Activated CD8-positive, alpha-beta T cell treated with anti-CD3 and anti-CD28 coated beads for 36 hours (primary cell): ENCODE results near the gene TMX2. TPM values are rescaled to one million over a fixed set of nuclear protein-coding genes. Genes with fewer than 3 reads are reported as not detected.

Experiments used
- ATAC-seq: fragments of 200-7000 bp; cut with Tn5 transposase; one replicate; pipeline ENCODE4 v1.10.0; 2021; ENCODE audit warnings: mild to moderate bottlenecking, moderate library complexity
- CTCF ChIA-PET: fragments of 350-600 bp; sonication (Branson Sonifier 250); formaldehyde crosslinking; loops from one replicate; lab custom pipeline; 2021; ENCODE audit warnings: antibody characterized with exemption; lab: Charles Lee
- POLR2A ChIA-PET: fragments of 350-600 bp; sonication (Branson Sonifier 250); formaldehyde crosslinking; loops from one replicate; lab custom pipeline; 2021; ENCODE audit warnings: antibody characterized with exemption; lab: Charles Lee
- DNase-seq: peaks from one replicate; pipeline ENCODE4 v3.0.0-alpha.2; 2020
- H3K27ac Mint-ChIP-seq: one replicate; pipeline ENCODE4 v1.8.0; 2021; ENCODE audit warnings: mild to moderate bottlenecking, mixed read lengths
- H3K27me3 Mint-ChIP-seq: one replicate; pipeline ENCODE4 v1.8.0; 2021; ENCODE audit warnings: mixed read lengths
- H3K36me3 Mint-ChIP-seq: one replicate; pipeline ENCODE4 v1.8.0; 2021; ENCODE audit warnings: low read depth, mixed read lengths
- H3K4me1 Mint-ChIP-seq: one replicate; pipeline ENCODE4 v1.8.0; 2021; ENCODE audit warnings: low read depth, mixed read lengths
- H3K4me3 Mint-ChIP-seq: one replicate; pipeline ENCODE4 v1.8.0; 2021; ENCODE audit warnings: mild to moderate bottlenecking, moderate library complexity, mixed read lengths
- H3K9me3 Mint-ChIP-seq: one replicate; pipeline ENCODE4 v1.8.0; 2021; ENCODE audit warnings: mixed read lengths
- intact Hi-C: fragments of 100-400 bp; cut with micrococcal nuclease; formaldehyde crosslinking; loops from one replicate; pipeline ENCODE4 v1.10.0; 2022
- total RNA-seq, 2 experiments: library from RNA; stranded (reverse); gene quantifications; one replicate each; pipeline ENCODE4 v1.2.3, GENCODE V29; 2021
- TF ChIP-seq, protein P1 (sequence below): fragments of 200-600 bp; IDR thresholded peaks from one replicate; pipeline ENCODE4 v1.8.0; 2022; ENCODE audit warnings: antibody characterized with exemption, mild to moderate bottlenecking

The TMX2 gene
- 10 to 100 TPM; 53.1 to 58.6 TPM for total RNA-seq

DNA sequence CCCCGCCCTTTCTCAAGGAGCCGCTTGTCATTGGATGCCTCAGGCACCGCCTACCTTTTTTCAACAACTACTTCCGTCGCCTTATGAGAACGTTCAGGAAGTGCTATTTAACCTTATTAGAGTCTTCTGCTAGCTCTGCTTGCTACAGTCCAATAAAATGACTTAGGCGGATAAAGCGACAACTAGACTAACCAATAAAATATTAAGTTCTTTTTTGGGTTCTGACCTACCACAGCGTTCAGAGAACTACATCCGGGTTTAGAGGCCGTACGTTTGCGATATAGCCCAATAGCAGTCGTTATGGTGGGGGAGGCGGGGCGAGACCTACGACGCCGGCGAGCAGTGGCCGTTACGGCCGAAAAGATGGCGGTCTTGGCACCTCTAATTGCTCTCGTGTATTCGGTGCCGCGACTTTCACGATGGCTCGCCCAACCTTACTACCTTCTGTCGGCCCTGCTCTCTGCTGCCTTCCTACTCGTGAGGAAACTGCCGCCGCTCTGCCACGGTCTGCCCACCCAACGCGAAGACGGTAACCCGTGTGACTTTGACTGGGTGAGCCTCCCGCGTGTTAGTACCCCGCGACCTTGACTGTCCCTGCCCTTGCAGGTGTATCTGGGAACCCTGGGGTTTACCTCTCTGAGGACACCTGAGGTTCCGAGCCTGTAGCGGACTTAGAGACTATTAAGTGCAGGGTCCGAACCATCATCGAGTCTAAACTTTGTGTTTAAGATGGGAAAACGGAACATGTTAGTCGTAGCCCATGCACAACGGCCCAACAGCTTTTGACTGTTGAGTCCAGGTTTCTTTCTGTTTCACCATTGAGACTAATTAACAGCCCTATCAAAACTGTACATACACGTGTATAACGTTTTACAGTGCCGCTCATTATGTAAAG is at the start of gene TMX2:
Gene TMX2 (plus strand): TSS at position 338 of the 895 bp plus-strand sequence. CDS start 26 bp downstream, at position 364.
- ChIA-PET CTCF (interaction anchor here (1.4 to 3.0 kb wide), 2 partner anchors 88 to 89 kb away, joined by 5 to 18 read pairs; no protein-coding TSS in a partner anchor), POLR2A (interaction anchor here (1.0 to 2.0 kb wide), 6 partner anchors 9 to 145 kb away, joined by 4 to 8 read pairs (median 5); partner anchors contain the start of genes SELENOH and UBE2L6)
- ATAC-seq, result peak; percentile 91
- TF ChIP-seq, protein P1, sequence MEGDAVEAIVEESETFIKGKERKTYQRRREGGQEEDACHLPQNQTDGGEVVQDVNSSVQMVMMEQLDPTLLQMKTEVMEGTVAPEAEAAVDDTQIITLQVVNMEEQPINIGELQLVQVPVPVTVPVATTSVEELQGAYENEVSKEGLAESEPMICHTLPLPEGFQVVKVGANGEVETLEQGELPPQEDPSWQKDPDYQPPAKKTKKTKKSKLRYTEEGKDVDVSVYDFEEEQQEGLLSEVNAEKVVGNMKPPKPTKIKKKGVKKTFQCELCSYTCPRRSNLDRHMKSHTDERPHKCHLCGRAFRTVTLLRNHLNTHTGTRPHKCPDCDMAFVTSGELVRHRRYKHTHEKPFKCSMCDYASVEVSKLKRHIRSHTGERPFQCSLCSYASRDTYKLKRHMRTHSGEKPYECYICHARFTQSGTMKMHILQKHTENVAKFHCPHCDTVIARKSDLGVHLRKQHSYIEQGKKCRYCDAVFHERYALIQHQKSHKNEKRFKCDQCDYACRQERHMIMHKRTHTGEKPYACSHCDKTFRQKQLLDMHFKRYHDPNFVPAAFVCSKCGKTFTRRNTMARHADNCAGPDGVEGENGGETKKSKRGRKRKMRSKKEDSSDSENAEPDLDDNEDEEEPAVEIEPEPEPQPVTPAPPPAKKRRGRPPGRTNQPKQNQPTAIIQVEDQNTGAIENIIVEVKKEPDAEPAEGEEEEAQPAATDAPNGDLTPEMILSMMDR, result no peak
- H3K9me3 Mint-ChIP-seq, result no peaks in the 10 kb centered on the region
- H3K4me3 Mint-ChIP-seq, result peak within 1 kb of the TSS; percentile 85
- H3K27ac Mint-ChIP-seq, result peak within 1 kb of the TSS; percentile 90
- peak; percentile 97 for DNase-seq
- H3K36me3 Mint-ChIP-seq, result peaks cover 19% of the 10 kb centered on the region
- H3K4me1 Mint-ChIP-seq, result peaks cover 46% of the 10 kb centered on the region
- no peaks in the 10 kb centered on the region for H3K27me3 Mint-ChIP-seq
- intact Hi-C loops, result loop anchor here (1.0 to 5.0 kb wide), 2 partner anchors 29 to 45 kb away; partner anchors contain the start of genes SELENOH and ZDHHC5

DNA sequence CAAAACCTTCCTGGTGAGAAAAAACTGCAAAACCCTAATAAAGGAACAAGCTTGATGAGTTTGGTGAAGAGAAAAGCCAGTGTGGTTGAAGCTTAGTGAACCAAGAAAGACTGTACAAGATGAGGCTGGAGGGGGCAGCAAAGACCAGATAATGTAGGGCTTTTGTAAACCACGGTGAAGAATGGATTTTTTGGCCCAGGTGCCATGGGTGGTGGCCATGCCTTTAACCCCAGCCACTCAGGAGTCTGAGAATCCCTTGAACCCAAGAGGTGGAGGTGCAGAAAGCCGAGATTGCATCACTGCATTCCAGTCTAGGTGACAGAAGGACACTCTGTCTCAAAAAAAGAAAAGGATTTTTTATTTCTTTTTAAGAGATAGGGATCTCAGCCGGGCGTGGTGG is 49.5 kb upstream of the TMX2 start:
- no peaks in the 10 kb centered on the region for H3K27me3 Mint-ChIP-seq
- no peak overlapping the region for H3K4me3 Mint-ChIP-seq
- DNase-seq, result peak; percentile 40

DNA sequence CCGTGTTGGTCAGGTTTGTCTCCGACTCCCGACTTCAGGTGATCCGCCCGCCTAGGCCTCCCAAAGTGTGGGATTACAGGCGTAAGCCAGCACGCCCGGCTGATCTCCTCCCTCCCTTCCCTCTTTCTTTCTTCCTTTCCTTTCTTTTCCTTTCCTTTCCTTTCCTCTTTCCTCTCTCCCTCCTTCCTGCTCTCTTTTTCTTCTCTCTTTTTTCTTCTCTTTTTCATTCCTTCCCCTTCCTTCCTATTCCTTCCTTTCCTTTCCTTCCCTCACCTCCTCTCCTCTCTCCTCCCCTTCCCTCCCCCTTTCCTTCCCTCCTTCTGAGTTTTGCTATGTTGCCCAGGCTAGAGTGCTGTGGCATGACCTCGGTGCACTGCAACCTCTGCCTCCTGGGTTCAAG is 48.4 kb upstream of the TMX2 start:
- intact Hi-C loops, result loop anchor here (10.0 kb wide), 1 partner anchor 911 kb away; the partner anchor contains the start of genes LPXN and ZFP91
- no peak overlapping the region for H3K27ac Mint-ChIP-seq
- peaks cover 28% of the 10 kb centered on the region for H3K4me1 Mint-ChIP-seq
- DNase-seq (no peak), ATAC-seq (no peak)
- H3K27me3 Mint-ChIP-seq, result no peaks in the 10 kb centered on the region
- CTCF ChIA-PET, result no interaction called here
- POLR2A ChIA-PET, result no interaction called here
- TF ChIP-seq, protein P1, result no peak
- H3K4me3 Mint-ChIP-seq, result no peak overlapping the region
- H3K9me3 Mint-ChIP-seq, result no peaks in the 10 kb centered on the region
- peaks cover 31% of the 10 kb centered on the region for H3K36me3 Mint-ChIP-seq

More for the DNA sequence above, 49.5 kb upstream of the TMX2 start:
- no peaks in the 10 kb centered on the region for H3K9me3 Mint-ChIP-seq
- no peak for ATAC-seq
- POLR2A ChIA-PET, result interaction anchor here (0.5 to 1.0 kb wide), 2 partner anchors 79 to 127 kb away, joined by 3 to 6 read pairs; partner anchors contain the start of gene SELENOH
- intact Hi-C loops, result loop anchor here (10.0 kb wide), 1 partner anchor 912 kb away; the partner anchor contains the start of genes LPXN and ZFP91
- peaks cover 32% of the 10 kb centered on the region for H3K4me1 Mint-ChIP-seq
- TF ChIP-seq, protein P1, result no peak
- peaks cover 29% of the 10 kb centered on the region for H3K36me3 Mint-ChIP-seq
- CTCF ChIA-PET, result interaction anchor here (0.9 to 1.7 kb wide), 4 partner anchors 16 to 138 kb away, joined by 3 to 11 read pairs (median 4); no protein-coding TSS in a partner anchor
- no peak overlapping the region for H3K27ac Mint-ChIP-seq

DNA sequence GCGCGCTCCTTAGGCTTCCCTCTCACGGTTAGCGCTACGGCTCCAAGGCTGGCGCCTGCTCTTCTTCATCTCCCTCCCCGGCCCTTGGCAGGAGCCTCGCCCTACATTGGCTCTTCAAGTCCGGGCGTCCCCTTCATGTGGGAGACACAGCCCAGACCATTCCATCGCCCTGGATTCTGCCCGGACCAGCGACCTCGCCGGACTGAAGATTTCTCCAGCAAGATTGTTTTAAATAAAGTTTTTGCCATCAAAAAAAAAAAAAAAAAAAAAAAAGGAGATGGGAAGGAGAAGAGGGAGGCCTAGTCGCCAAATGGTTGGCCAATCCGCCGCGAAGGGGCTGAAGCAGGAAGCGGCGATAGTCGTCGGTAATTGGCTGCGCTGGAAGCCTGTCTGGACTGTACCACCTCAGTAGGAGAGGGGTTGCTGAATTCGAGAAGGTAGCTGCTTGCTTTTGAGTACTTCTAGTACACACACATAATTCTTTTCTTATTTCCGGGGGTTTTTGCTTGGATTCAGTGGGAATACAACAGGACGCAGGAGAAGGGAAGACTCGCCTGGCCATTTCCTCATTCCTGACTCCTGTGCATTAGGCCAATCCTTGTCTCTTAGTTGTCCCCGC is 45.2 kb upstream of the TMX2 start:
- Mint-ChIP-seq H3K27ac (peak overlapping the region; percentile 99), H3K4me1 (peaks cover 34% of the 10 kb centered on the region), H3K36me3 (peaks cover 19% of the 10 kb centered on the region), H3K9me3 (no peaks in the 10 kb centered on the region), H3K27me3 (no peaks in the 10 kb centered on the region), H3K4me3 (peak overlapping the region; percentile 95)
- ChIA-PET POLR2A (interaction anchor here (1.0 to 3.6 kb wide), 6 partner anchors 9 to 907 kb away, joined by 3 to 28 read pairs (median 4); partner anchors contain the start of genes CLP1, SELENOH and UBE2L6), CTCF (interaction anchor here (1.0 to 1.5 kb wide), 4 partner anchors 11 to 133 kb away, joined by 3 to 8 read pairs (median 5); partner anchors contain the start of gene UBE2L6)
- TF ChIP-seq, protein P1, result no peak
- intact Hi-C loops, result loop anchor here (1.0 to 10.0 kb wide), 4 partner anchors 10 to 908 kb away; partner anchors contain the start of genes CLP1, LPXN, MED19 and SELENOH
- DNase-seq (peak; percentile 97), ATAC-seq (peak; percentile 78)
